HG02840 (cell line): ENCODE results near the gene TBC1D7.

Source experiments
- ATAC-seq: cut with Tn5 transposase; IDR thresholded peaks from one replicate; pipeline ENCODE4 v1.9.1; 2021; ENCODE audit warnings: mild to moderate bottlenecking, moderate library complexity, moderate number of reproducible peaks; ENCODE audit not compliant: unreplicated experiment, low FRiP score

The TBC1D7 gene

DNA sequence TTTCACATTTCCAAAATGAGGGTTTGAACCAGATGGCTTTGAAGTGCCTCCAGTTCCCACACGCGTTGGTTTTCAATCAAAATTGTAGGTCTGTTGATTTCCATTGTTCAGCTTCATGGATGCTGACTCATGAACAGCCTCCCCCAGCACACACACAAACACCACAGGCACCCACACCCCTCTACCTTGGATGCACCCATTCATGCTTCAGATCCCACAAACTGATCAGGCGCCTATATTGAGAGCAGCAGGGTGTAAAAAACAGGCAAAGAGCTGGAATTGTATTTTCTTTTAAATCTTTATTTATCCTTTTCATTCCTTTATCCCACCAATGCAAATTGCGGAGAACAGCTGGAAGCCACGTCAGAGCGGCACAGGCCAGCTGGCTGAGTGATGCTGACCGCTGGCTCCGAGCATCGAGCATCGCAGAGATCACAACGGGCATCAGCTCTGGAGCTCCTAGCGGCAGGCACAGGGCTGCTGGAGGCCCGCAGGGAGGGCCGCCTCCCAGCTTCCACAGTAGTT, 29.3 kb upstream of the TBC1D7 start:
- ATAC-seq: no peak

DNA sequence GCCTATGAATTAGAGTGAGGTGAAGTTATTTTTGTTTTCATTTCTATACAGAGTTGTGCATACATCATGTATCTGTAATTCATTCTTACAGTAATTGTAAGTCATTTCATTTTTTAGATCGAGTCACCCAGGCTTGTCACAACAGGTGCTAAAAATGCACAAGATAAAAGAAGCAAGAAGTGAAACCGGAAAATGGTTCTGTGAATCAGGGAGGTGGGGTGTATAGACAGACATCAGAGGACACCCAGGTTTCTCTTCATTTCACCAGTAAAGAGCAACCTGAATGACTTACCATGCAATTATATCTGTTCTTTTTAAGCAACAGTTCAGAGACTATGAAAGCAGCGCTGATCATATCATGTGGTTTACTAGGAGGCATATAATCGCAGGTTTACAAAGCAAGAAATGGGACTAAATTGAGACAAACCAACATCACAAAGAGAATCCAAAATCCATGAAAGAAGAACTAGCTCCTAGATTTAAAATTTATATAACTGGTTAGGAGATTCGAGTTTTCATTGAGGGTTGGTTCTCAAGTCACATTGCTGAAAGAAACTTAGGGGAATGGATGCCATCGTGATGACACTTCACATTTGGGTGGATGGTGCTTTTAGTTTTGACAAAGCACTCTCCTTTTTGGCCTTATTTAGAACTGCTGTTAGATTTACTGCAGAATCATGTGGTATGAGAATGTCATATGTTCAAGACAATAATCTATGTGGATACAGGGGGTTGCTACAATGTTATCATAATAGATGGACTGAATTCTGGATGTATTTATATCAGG, 27.9 kb upstream of the TBC1D7 start:
- peak; percentile 91 for ATAC-seq

GRCh38 chr6:13355043-13355945, 27.0 kb upstream of the TBC1D7 start:
- ATAC-seq: no peak

- ATAC-seq: no peak
Observed at GRCh38 chr6:13354331-13355042, 26.1 kb upstream of the TBC1D7 start.

DNA sequence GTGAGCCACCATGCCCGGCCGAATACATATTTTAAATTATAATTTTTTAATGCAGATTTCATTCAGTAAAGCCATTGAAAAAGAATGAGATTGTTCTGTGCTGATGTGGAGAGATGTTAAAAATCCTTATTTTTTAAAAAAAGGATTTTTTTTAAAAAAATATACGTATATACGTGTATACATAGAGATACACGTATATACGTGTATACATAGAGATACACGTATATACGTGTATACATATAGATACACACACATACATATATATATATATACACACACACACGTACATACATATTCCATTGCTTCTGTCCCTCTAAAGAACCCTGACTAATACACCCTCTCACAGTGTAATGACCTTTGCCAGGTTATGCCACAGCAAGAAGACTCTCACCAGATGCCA, 23.8 kb upstream of the TBC1D7 start:
- ATAC-seq: no peak

GRCh38 chr6:13351271-13351670, 22.9 kb upstream of the TBC1D7 start:
- ATAC-seq: no peak

GRCh38 chr6:13349811-13350506, 21.6 kb upstream of the TBC1D7 start:
- ATAC-seq: no peak

DNA sequence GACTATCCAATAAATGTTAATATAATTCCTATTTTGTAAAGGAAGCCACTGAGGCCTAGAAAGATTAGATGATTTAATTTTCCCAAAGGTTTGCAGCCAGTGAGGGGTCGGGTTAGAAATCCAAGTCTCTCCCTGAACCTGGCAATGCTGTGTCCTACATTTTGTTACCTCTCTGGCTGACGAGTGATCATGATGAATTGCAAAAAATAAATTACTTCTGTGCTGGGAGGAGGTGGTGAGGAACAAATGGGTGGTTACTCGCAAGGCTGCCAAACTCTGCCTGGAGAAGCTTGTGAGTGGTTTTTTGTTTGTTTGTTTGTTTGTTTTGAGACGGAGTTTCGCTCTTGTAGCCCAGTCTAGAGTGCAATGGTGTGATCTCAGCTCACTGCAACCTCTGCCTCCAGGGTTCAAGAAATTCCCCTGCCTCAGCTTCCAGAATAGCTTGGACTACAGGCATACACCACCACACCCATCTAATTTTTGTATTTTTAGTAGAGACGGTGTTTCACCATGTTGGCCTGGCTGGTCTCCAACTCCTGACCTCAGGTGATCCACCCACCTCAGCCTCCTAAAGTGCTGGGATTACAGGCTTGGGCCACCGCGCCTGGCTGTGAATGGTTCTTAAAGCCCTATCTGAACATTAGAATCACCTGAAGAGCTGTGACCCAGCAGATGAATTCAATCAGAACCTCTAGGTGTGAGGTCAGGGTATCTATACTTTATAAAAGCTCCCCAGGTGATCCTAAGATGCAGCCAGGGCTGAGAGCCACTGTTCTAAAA, 20.2 kb upstream of the TBC1D7 start:
- no peak for ATAC-seq

DNA sequence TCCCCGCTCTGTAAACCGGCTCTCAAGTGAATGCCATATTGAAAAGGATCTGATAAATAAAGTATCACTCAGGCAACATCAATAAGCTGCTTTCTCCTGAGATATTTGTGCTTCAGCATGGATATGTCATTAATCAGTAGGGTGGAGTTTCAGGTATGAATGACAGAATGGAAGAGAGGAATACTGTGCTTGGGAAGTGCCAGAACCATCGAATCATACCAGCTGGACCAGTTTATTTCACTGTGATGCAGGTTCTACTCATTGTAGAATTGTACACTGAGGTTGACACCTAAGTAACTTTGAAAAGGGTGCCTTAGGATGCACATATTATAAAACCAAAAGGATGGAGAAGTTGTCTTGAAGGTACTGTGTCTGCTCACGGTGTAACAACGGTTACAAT, 17.9 kb upstream of the TBC1D7 start:
- no peak for ATAC-seq

DNA sequence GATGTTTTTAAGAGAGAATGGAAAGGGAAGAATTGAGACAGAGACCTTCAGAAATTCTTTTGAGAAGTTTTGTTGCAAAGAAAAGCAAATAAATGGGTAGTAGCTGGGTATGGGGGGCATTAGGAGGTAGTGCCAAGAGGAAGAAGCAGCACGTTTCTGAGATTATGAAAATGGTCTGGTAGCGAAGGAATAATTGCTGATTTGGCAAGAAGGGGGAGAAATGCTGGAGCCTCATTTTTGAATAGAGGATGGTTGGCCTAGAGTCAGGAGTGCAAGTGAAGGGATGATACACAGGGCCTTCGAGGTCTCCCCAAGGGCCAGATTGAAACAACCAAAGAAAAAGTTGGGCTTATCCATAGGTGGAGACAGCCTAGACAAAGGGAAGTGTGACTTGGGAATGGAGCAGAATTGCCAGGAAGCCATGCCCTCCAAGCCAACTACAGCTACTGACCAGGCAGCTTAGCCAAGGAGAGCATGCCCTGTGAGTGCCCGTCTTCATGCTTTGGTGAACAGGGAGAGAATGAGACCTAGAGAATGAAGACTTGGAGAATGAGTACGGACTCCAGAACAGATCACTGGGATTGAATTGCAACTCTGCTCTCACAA, 14.2 kb upstream of the TBC1D7 start:
- ATAC-seq: no peak

GRCh38 chr6:13339863-13340630, 11.7 kb upstream of the TBC1D7 start:
- no peak for ATAC-seq

DNA sequence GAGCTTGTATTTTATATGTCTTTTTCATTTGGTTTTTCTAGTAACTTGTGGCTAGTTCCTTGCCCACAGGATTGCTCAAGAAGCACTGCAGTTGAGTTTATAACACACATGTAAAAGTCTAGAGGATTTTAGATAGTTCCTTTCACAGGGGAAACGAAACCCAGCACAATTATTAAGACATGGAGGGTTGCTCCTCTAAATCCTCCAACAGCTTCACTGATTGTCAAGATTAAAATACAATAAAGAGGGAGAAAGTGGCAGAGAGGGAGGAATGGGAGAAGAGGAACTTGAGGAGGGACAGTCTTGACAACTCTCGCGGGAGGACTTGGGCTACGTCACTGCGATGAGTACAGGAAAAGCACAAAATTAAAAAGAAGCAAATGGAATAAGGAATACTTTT, 9.7 kb upstream of the TBC1D7 start:
- no peak for ATAC-seq

DNA sequence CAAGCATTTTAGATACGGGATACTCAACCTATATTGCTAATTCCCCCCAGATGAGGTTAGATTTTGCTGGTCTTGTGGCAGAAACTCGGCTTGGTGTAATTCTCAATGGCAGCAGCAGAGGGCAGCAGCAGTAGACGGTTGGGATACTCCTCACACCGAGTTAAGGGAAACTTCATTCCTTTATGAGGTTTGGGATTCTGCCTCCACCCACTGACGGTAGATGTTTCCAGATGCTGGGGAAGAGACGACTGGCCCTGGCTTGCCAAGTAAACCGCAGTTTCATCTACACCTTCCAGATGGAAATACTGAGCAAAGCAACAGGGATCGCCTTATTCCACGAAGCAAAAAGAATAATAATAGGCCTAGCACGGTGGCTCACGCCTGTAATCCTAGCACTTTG, 8.2 kb upstream of the TBC1D7 start:
- ATAC-seq: no peak

GRCh38 chr6:13334953-13335352, 6.6 kb upstream of the TBC1D7 start:
- ATAC-seq: no peak

- ATAC-seq: no peak
Observed at GRCh38 chr6:13332349-13332706, 4.0 kb upstream of the TBC1D7 start.

DNA sequence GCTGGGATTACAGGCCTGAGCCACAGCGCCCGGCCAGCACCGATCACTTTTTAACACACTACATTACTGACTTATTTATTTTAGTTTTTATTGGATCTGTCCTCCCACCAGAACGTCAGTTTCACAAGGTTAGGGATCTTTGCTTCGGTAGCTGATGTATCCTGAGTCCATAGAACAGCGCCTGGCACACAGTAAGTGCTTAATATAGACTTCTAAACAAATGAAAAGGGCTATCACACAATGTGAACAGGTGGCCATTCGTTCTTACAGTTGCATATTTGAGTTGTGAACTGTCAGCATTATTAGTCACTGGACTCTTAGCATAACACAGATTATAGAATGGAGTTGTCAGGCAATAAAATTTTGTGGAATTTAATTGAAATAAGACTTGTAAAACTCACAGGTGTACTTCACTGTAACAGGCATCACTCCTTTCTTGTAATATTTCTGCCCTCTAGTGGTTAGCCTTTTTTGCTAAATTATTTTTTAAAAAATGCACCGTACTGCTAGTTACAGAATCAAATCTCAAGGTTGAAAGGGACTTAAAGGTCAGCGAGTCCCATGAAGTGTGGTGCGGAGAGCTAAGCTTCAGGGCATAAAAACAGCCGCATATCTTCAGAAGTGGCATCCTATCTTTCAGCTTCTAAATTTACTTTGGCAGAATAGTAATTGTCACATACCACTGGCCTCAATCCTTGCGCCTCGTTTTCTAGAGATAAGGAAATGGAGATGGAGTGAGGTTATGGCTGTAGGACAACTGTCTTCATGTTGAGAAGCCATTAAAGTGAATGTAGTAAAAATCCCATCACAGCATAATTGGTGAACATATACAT, 3.4 kb upstream of the TBC1D7 start:
- no peak for ATAC-seq

GRCh38 chr6:13328875-13329183, 492 bp upstream of the TBC1D7 start:
- no peak for ATAC-seq

GRCh38 chr6:13327691-13328075, 654 bp downstream of the TBC1D7 start:
- ATAC-seq: no peak
